ENCODE data around the gene HRH4. TPM values are rescaled to one million over a fixed set of nuclear protein-coding genes. Genes with fewer than 3 reads are reported as not detected.

The HRH4 gene
- total and polyA plus RNA-seq, 2 of the 13 experiments (the other 11 are each of a cell fraction or from before 2014, with no cell fraction given) = not detected

DNA sequence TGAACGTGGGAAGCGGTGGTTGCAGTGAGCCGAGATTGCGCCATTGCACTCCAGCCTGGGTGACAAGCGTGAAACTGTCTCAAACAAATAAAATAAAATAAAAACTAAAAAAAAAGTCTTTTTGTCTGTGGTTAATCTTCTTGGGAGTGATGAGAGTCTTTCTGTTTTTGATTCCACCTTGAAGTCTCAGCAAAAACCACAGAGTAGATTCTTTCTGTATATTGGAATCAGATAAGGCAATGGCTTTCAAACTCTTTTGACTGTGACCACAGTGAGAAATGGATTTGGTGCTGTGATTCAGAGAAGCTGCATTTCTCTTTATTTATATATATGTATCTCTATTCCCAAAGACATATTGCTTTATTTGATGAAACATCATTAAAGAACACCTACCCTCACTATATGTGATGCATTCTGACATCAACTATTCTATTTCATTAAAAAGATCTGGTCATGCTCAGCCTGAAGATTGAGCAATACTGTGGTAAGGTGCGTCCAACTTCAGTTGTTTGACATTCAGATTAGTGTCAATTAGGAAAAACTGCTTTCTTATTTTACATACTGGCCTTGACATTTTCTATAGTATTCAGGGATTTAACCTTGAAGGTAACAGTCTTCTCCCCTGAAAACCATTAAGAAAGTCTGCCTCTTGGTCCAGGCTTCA is 15.6 kb downstream of the HRH4 start:
- in situ Hi-C loops (cut with HindIII; ENCODE audit: extremely low pct_ligation_motif_present, low pct_unique_long_range_greater_than_20kb) = loop anchor here (25.0 kb wide), 2 partner anchors 111 to 261 kb away; no protein-coding TSS in a partner anchor
- WGBS (ENCODE audit: low lambda C conversion rate) = 30% methylated on average over 6 of the region's 6 CpGs
- TF ChIP-seq, protein P1, sequence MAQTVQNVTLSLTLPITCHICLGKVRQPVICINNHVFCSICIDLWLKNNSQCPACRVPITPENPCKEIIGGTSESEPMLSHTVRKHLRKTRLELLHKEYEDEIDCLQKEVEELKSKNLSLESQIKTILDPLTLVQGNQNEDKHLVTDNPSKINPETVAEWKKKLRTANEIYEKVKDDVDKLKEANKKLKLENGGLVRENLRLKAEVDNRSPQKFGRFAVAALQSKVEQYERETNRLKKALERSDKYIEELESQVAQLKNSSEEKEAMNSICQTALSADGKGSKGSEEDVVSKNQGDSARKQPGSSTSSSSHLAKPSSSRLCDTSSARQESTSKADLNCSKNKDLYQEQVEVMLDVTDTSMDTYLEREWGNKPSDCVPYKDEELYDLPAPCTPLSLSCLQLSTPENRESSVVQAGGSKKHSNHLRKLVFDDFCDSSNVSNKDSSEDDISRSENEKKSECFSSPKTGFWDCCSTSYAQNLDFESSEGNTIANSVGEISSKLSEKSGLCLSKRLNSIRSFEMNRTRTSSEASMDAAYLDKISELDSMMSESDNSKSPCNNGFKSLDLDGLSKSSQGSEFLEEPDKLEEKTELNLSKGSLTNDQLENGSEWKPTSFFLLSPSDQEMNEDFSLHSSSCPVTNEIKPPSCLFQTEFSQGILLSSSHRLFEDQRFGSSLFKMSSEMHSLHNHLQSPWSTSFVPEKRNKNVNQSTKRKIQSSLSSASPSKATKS (CRISPR knock-in tag; IDR thresholded peaks at IDR 0.05) = no peak
- TF ChIP-seq CEBPB (IDR thresholded peaks at IDR 0.05; ENCODE audit: borderline replicate concordance, low read depth, low read length) = 0 out of 2 replicates have a peak, but pooled peaks have one; percentile 35
- TF ChIP-seq, protein P2, sequence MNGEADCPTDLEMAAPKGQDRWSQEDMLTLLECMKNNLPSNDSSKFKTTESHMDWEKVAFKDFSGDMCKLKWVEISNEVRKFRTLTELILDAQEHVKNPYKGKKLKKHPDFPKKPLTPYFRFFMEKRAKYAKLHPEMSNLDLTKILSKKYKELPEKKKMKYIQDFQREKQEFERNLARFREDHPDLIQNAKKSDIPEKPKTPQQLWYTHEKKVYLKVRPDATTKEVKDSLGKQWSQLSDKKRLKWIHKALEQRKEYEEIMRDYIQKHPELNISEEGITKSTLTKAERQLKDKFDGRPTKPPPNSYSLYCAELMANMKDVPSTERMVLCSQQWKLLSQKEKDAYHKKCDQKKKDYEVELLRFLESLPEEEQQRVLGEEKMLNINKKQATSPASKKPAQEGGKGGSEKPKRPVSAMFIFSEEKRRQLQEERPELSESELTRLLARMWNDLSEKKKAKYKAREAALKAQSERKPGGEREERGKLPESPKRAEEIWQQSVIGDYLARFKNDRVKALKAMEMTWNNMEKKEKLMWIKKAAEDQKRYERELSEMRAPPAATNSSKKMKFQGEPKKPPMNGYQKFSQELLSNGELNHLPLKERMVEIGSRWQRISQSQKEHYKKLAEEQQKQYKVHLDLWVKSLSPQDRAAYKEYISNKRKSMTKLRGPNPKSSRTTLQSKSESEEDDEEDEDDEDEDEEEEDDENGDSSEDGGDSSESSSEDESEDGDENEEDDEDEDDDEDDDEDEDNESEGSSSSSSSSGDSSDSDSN (CRISPR knock-in tag; IDR thresholded peaks at IDR 0.05) = no peak

More for the DNA sequence above, 15.6 kb downstream of the HRH4 start:
- no peaks in the 10 kb centered on the region for H3K79me2 ChIP-seq (ENCODE audit: insufficient read depth, low read length)
- H2AFZ ChIP-seq (ENCODE audit: low read length) = no peak overlapping the region
- no peak overlapping the region for H3K4me3 ChIP-seq (replicated peaks in 1 of 3; ENCODE audit: insufficient read depth in 1 of 3, low read depth in 2 of 3, low read length in 3 of 3)
- no peaks in the 10 kb centered on the region for H3K9me3 ChIP-seq (ENCODE audit: low read length)
- FAIRE-seq = no peak
- no peak for ATAC-seq
- H3K36me3 ChIP-seq (replicated peaks in 1 of 2; ENCODE audit: control insufficient read depth in 1 of 2, insufficient read depth in 2 of 2, low read length in 2 of 2) = no peaks in the 10 kb centered on the region
- no peak overlapping the region for H3K4me2 ChIP-seq (ENCODE audit: low read depth, low read length)
- CTCF ChIA-PET (ENCODE audit: low intra/inter-chr PET ratio, low total read pairs) = no interaction called here
- H3K27me3 ChIP-seq (ENCODE audit: control insufficient read depth in 1 of 2, insufficient read depth in 2 of 2, low read length in 2 of 2) = no peaks in the 10 kb centered on the region
- no peaks in the 10 kb centered on the region for H3K4me1 ChIP-seq (ENCODE audit: insufficient read depth, low read length)
- no peak overlapping the region for H3K27ac ChIP-seq (ENCODE audit: extremely low read length, insufficient read depth, low read length)
- no TSS peak for BruUV-seq (replicated peaks)
- no peak for DNase-seq (ENCODE audit: low spot score)
- intact Hi-C loops (cut with micrococcal nuclease; ENCODE audit: unreplicated experiment) = no loop called here
- H3K9ac ChIP-seq (ENCODE audit: insufficient read depth, low read depth, low read length) = no peak overlapping the region
- H4K20me1 ChIP-seq (ENCODE audit: insufficient read depth, low read length) = no peaks in the 10 kb centered on the region
- POLR2A ChIA-PET = no interaction called here
